Thyroid gland (tissue), 4 donors: ENCODE results near the gene DCTN5. TPM values are rescaled to one million over a fixed set of nuclear protein-coding genes. Genes with fewer than 3 reads are reported as not detected.
"Not testable (repeated sequence)": the region's sequence is repeated elsewhere in the genome, so short reads cannot be mapped to it uniquely, and the experiment has no call there.

Source experiments
- DNase-seq, 2 donors: peaks; one replicate each; pipeline ENCODE4 v3.0.0-alpha.2; 2019
- H3K27ac ChIP-seq, 3 donors: fragments of 200-600 bp; sonication (generic); 1 replicate in 2 of 3; 2 replicates in 1 of 3; pipeline ENCODE4 v1.5.1; 2016 to 2019; ENCODE audit warnings: mild to moderate bottlenecking in 1 of 3, moderate library complexity in 1 of 3
- H3K27me3 ChIP-seq: fragments of 200-600 bp; sonication (generic); one replicate; pipeline ENCODE4 v1.5.1; 2019
- H3K36me3 ChIP-seq, 2 donors: fragments of 200-600 bp; sonication (generic); one replicate each; pipeline ENCODE4 v1.5.1; 2016 to 2019
- H3K4me1 ChIP-seq, 2 donors: fragments of 200-600 bp; sonication (generic); one replicate each; pipeline ENCODE4 v1.5.1; 2017 to 2019
- H3K4me3 ChIP-seq, 3 donors: fragments of 200-600 bp; sonication (generic); replicated peaks in 1 of 3; 1 replicate in 2 of 3; 2 replicates in 1 of 3; pipeline ENCODE4 v1.5.1; 2016; ENCODE audit warnings: mild to moderate bottlenecking in 1 of 3
- H3K9me3 ChIP-seq: fragments of 200-600 bp; sonication (generic); one replicate; pipeline ENCODE4 v1.5.1; 2017
- POLR2A ChIP-seq, 2 donors: fragments of 450-650 bp; IDR thresholded peaks; one replicate each; pipeline ENCODE4 v1.6.1; 2017; ENCODE audit warnings: antibody characterized with exemption in 2 of 2, mild to moderate bottlenecking in 2 of 2, moderate library complexity in 1 of 2
- WGBS, 2 donors: methylation state at CpG; one replicate each; pipeline ENCODE4 v1.1.5; 2017; 5-methylcytosine and 5-hydroxymethylcytosine counted together
- intact Hi-C: fragments of 100-400 bp; cut with DNase I; formaldehyde crosslinking; loops from one replicate; pipeline ENCODE4 v1.15.1; 2023
- total RNA-seq, 4 donors: library from RNA; depleted of rRNA; stranded (reverse); fragments of >200 nt; gene quantifications; one replicate each; pipeline ENCODE4 v1.2.3, GENCODE V29; 2016
- TF ChIP-seq, protein P1 (sequence below), 6 experiments: fragments of 200-600 bp in 3 of 6; fragments of 450-650 bp in 3 of 6; sonication (generic) in 3 of 6; IDR thresholded peaks; one replicate each; pipeline ENCODE4 v1.5.1; 2016 to 2019; ENCODE audit warnings: antibody characterized with exemption in 6 of 6, mild to moderate bottlenecking in 2 of 6, inconsistent platforms in 1 of 6, moderate library complexity in 1 of 6

Gene DCTN5
- total RNA-seq, 4 donors from 2014 or later = 24.1 to 51.1 (median 47.6) TPM

DNA sequence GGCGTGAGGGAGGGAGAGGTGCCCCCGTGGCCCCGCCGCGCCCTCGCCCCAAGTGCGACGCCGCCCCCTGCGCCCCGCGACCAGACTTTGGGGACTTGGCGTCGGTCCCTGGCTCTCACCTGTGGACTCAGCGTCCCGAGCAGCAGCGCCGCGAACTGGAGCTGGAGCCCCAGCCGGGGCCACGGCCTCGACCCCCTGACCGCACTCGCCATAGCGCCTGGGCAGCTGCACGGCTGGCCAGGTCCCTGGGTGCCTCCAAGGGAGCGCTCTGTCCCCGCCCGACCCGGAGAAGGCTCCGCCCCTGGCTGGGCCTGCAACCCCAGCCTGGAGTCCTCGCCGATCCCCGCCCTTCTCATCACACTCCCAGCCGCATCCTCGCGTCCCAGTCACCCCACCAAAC is 71.7 kb downstream of the DCTN5 start, which contains the start of gene ERN2:
Gene ERN2, minus strand, starts transcription at position 247 of the 400 bp plus-strand sequence. Its CDS starts 35 bp downstream, at position 212.
- no peaks in the 10 kb centered on the region for H3K27me3 ChIP-seq
- 0 to 2% methylated on average over 4 to 7 of the region's 37 CpGs for WGBS, 2 donors
- H3K27ac ChIP-seq = no peak within 1 kb of the TSS
- no peak for DNase-seq
- H3K9me3 ChIP-seq = no peaks in the 10 kb centered on the region
- H3K4me1 ChIP-seq = no peaks in the 10 kb centered on the region
- intact Hi-C loops = no loop called here
- no peaks in the 10 kb centered on the region for H3K36me3 ChIP-seq
- TF ChIP-seq POLR2A (IDR thresholded peaks at IDR 0.05) = no peak
- TF ChIP-seq, protein P1, sequence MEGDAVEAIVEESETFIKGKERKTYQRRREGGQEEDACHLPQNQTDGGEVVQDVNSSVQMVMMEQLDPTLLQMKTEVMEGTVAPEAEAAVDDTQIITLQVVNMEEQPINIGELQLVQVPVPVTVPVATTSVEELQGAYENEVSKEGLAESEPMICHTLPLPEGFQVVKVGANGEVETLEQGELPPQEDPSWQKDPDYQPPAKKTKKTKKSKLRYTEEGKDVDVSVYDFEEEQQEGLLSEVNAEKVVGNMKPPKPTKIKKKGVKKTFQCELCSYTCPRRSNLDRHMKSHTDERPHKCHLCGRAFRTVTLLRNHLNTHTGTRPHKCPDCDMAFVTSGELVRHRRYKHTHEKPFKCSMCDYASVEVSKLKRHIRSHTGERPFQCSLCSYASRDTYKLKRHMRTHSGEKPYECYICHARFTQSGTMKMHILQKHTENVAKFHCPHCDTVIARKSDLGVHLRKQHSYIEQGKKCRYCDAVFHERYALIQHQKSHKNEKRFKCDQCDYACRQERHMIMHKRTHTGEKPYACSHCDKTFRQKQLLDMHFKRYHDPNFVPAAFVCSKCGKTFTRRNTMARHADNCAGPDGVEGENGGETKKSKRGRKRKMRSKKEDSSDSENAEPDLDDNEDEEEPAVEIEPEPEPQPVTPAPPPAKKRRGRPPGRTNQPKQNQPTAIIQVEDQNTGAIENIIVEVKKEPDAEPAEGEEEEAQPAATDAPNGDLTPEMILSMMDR (IDR thresholded peaks at IDR 0.05) = no peak
- no peak within 1 kb of the TSS for H3K4me3 ChIP-seq

DNA sequence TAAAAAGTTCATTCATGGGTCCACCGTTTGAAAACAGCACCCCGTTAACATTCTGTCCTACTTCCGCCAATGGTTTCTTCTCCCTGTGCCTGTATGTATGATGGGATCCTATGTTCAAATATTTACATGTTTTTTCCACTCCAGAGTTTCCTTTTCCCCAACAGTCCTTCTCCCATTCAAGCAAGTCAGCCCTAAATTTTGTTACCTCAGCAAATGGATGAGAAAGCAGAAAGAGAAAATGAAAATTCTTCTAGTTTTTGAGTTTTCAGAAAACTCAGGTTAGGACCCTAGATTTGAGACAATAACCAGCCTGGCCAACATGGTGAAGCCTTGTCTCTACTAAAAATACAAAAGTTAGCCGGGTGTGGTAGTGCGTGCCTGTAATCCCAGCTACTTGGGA is 75.2 kb downstream of the DCTN5 start:
- Histone ChIP-seq H3K36me3 (no peaks in the 10 kb centered on the region), H3K4me1 (no peaks in the 10 kb centered on the region), H3K27ac (no peak overlapping the region), H3K9me3 (no peaks in the 10 kb centered on the region), H3K4me3 (no peak overlapping the region), H3K27me3 (no peaks in the 10 kb centered on the region)
- intact Hi-C loops = no loop called here
- no peak for DNase-seq
- TF ChIP-seq, protein P1 (IDR thresholded peaks at IDR 0.05) = no peak
- WGBS, 2 donors = 83% methylated on average over 5 of the region's 5 CpGs

DNA sequence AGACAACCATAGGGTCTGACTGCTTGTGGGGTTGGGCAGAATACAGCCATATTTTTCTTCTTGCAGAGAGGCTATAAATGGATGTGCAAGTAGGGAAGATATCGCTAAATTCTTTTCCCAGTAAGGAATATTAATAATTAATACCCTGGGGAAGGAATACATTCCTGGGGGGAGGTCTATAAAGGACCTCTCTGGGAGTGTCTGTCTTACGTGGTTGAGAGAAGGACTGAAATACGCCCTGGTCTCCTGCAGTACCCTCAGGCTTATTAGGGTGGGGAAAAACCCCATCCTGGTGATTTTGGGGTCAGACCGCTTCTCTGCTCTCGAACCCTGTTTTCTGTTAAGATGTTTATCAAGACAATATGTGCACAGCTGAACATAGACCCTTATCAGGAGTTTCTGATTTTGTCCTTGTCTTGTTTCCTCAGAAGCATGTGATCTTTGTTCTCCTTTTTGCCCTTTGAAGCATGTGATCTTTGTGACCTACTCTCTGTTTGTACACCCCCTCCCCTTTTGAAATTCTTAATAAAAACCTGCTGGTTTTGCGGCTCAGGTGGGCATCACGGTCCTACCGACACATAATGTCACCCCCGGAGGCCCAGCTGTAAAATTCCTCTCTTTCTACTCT is 81.5 kb downstream of the DCTN5 start:
- WGBS, 2 donors = 85 to 88% methylated on average over 9 of the region's 9 CpGs
- intact Hi-C loops = not testable (repeated sequence)

GRCh38 chr16:23724096-23724784 is 83.0 kb downstream of the DCTN5 start:
- no peak for TF ChIP-seq POLR2A (IDR thresholded peaks at IDR 0.05)
- TF ChIP-seq, protein P1 (IDR thresholded peaks at IDR 0.05) = no peak
- Histone ChIP-seq H3K4me3 (no peak overlapping the region), H3K27me3 (no peaks in the 10 kb centered on the region), H3K36me3 (no peaks in the 10 kb centered on the region), H3K9me3 (no peaks in the 10 kb centered on the region), H3K27ac (no peak overlapping the region), H3K4me1 (no peaks in the 10 kb centered on the region)
- DNase-seq = no peak
- 74 to 81% methylated on average over 8 of the region's 8 CpGs for WGBS, 2 donors
- intact Hi-C loops = no loop called here

More for the DNA sequence above, 81.5 kb downstream of the DCTN5 start:
- H3K4me3 ChIP-seq, H3K27me3 ChIP-seq, DNase-seq, H3K27ac ChIP-seq, H3K36me3 ChIP-seq, H3K4me1 ChIP-seq, H3K9me3 ChIP-seq: not testable (repeated sequence)

DNA sequence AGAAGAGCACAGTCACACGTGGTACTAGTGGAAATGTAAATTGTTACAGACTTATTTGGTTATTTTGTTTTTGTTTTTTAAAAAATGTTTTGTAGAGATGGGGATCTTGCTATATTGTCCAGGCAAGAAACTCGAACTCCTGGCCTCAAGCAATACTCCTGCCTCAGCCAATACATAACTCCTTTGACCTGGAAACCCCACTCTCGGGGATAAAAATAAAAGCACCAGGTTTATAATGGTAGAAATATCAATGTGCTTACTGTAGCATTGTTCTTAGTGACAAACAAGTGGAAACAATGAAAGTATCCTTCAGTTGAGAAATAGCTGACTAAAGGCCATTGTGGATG is 83.5 kb downstream of the DCTN5 start:
- 68 to 77% methylated on average over 3 of the region's 3 CpGs for WGBS, 2 donors
- H3K27ac ChIP-seq = no peak overlapping the region
- H3K4me3 ChIP-seq = no peak overlapping the region
- no peaks in the 10 kb centered on the region for H3K9me3 ChIP-seq
- no peak for TF ChIP-seq POLR2A (IDR thresholded peaks at IDR 0.05)
- TF ChIP-seq, protein P1 (IDR thresholded peaks at IDR 0.05) = no peak
- intact Hi-C loops = no loop called here
- no peaks in the 10 kb centered on the region for H3K27me3 ChIP-seq
- DNase-seq = no peak
- no peaks in the 10 kb centered on the region for H3K36me3 ChIP-seq
- H3K4me1 ChIP-seq = no peaks in the 10 kb centered on the region
